NCI-H345 (cell line): ENCODE data around the gene RNF141.
A peak's percentile ranks its signal among the peaks of the same experiment; 100 is the strongest.

ENCODE experiments used
- DNase-seq: peaks from one replicate; lab custom pipeline; 2025; lab: John Stamatoyannopoulos, UW

RNF141 gene

DNA sequence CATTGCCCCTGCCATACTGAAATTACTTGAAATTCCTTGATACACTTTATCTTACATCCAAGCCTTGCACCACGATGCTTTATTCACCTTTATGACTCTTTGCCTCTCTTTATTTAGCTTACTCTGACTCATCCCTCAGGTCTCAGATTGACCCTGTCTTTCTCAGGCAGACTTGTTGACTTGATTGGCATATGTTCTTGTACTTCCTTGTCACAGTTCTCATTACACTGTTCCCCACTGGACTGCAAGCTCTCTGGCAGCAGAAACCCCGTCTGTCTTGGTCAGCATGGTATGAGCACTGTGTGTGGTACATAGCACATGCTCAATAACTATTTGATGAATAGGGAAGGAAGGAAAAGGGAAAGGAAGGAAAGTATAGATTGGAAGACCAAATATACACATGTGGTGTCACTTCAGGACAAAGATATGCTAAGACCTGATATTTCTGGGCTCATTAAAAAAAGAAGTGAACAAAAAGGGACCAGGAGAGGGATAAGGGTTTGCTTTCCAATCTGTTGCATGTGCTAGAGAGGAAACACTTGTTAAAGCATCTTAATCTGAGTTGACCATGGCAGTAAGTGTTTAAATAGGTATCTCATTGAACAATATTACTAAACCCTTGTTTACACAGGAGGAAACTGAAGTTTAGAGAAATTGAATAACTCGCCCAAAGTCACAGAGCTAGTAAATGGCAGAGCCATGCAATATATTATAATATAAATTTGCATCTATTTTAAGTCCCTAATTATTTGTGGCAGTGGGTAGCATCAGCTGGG lies 20.2 kb upstream of the RNF141 start:
- no peak for DNase-seq

DNA sequence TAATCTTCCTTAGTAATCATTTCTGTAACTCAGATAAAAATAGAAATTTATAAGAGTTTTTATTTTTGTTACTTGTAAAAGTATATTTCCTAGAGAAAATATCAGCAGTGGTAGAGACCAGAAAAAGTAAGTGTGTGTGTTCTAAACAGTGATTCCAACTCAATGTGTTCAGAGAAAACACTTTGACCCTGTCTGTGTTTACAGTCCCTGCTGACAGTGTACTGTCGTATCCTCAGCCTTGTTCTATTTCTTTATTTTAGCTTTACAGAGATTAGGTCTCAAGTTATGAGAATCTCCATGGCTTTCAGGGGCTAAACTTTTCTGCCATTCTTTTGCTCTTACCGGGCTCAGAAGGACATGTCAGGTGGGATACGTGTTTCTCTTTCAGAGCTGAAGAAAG lies 17.3 kb upstream of the RNF141 start:
- DNase-seq = no peak

DNA sequence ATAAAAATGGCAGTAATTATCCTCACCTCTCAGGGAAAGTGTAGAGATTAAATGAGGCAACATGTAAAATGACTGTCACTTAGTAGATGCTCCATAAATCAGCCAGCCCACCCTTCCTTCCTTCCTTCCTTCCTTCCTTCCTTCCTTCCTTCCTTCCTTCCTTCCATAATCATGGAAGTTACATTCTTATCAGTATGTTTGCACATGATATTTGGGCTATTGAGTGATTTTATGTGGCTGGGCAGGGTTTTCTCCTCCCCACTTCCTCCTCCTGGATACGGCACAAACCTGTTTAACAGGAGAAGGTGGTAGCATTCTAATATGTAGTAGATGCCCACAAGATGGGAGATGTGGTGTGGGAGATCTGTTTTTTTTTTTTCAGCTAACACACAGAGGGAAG lies 15.6 kb upstream of the RNF141 start:
- no peak for DNase-seq

DNA sequence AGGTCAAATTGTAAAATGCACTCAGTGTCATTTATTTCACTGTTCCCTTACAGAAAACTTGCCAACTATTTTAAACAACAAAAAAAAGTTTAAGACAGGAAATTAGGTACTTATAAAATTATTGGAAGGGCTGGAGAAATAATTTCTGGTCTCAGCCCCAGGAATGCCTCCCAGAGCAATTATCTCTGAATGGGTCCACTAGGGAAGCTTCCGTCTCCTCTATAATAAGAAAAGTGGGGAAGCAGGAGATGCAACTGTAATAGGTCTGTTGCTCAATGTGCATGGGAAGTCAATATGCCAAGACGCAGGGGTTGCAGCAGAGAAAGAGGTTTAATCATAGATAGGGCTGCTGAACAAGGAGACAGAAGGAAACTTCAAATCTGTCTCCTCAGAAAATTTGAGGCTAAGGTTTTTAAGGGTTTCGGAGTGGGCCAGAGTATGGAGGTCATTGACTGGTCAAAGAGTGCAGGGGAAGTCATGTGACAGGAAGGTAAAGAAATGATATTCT lies 10.9 kb upstream of the RNF141 start:
- no peak for DNase-seq

DNA sequence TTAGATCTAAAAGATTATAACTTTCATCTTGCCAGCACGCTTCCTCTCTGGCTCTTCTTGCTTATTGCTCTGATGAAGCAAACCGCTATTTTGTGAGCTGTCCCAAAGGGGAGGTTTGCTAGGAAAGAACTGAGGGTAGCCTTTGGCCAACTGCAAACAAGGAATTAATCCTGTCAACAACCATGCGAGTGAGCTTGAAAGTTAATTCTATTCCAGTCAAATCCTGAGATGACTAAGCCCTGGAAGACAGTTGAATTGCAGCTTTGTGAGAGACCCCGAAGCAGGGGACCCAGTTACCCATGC lies 10.3 kb upstream of the RNF141 start:
- no peak for DNase-seq

DNA sequence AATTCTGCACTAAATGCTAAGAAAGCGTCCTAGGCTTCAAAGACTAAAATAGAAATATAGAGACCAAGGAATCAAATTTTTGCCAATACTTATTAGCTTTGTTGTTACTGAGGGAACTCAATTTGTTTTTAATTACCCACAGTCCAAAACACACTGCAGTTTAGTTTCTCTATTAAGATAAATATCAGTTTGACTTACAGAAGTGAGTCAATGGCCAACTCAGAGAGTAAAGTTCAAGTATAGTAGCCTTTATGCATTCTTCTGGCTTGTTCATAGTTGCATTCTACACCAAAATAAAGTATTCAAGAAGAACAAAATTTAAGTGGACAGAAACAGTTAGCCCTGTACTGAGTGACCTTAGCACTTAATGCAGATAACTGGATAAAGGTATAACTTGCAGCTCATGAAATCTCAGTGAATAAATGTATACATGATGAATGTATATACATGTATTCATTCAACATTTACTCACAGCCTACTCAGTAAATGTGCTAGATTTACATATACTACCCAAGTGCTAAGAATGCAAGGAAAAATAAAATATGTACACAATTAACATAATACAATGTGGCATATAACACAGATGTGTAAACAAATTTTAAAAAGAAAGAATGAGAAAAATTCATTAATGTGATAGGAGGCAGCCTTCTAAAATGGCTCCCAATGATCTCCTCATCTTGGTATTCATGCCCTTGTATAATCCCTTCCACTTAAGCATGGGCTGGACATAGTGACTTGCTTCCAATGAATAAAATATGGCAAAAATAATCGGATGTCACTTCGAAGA lies 9.7 kb upstream of the RNF141 start:
- no peak for DNase-seq

DNA sequence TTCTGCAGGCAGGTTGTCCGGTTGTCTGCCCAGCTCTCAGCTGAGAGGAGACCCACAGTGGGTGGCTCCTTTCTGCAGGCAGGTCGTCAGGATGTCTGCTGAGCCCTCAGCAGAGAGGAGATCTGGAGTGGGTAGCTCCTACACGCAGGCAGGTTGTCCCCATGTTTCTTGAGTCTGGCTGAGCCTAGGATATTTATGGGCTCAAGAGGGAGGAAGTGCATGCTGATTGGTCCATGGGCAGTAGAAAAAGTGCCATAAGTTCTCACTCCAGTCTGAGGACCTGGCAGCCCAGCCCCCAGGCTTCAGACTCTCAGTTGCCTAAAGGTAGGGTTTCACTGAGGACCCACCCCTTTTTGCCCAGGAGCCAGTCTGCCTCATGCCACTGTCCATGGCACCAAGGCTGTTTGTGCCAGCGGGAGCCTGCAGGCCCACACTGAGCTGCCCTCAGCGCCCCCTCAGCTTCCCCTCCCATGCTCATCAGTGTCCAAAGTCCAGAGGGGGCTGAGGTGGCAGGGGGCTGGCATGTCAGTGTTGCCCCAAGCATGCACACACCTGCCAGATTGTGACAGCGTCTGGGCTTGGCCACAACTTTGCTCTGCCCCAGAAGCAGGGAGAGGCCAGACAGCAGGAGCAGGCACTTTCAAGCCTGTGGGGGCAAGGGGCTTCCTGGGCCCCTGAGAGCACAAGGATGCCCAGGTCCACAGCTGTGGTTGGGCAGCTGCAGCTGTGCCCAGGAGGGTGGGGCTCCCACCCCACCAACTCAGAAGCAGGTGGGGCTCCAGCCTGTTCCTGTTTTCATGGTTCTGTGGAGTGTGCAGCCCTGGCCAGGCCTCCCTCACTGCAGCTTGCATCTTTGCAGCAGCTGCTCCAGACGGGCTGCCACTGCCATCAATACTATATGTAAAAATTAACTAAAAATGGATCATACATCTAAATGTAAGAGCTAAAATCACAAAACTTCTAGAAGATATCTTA lies 3.8 kb upstream of the RNF141 start:
- DNase-seq = no peak

DNA sequence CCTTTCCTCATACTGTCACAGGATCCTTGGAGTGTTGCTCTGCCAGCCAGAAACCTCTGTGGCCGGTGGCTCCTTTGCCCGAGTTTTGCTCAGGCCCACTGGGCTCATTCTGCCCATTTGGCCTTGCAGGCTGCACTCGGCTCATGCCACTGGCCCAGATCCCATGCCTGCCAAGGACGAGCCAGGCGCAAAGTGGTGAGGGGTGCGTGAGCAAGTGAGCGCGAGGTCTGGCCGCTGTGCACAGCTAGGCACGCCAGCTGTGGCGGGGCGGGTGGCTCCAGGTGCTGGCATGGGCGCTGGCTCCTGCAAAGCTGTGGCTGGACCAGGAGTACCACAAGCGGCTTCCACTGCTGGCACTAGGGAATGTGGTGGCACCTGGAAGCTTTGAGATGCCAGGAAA lies 2.8 kb upstream of the RNF141 start:
- DNase-seq = no peak

DNA sequence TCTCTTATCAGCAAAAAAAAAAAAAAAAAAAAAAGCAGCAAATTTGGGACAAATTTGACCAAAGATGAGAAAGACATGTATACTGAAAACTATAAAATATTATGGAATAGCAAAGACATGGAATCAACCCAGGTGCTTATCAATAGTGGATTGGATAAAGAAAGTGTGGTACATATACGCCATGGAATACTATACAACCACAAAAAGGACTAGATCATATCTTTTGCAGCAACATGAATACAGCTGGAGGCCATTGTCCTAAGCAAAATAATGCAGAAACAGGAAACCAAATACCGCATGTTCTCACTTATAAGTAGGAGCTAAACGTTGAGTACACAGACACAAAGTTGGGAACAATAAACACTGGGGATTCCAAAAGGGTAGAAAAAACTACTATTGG lies 1.8 kb upstream of the RNF141 start:
- DNase-seq = no peak

DNA sequence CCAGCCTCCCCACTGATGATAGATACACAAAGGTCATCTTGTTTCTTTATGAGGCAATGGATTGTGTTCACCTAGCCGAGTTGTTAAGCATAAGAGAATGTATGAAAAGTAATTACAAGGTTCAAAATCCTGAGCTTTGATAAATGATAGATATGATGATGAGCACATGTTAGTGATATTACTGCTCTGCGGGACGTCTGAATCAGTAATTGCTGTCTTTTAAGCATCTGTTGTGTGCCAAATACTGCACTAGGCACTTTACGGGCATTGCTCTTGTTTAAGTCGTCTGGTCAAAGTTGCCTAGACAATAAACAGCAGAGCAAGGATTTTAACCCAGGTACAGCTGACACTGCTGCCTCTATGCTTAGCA lies 559 bp upstream of the RNF141 start:
- DNase-seq = no peak

DNA sequence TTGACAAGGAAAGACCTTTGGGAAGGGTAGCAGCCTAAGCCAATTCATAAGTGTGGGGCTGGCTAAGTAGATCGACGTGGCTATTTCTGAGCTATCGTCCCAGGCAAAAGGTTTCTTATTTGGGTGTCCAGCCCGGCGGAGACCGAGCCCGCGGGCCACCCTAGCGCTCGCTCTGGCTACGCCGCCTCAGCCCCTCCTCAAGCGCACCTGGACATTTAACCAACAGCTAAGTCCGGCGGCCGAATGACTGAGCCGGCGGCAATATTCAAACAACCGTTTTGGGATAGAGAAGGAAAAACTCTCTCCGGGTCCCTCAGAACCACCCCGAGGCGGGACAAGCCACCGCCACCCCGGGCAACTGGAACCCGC lies 457 bp downstream of the RNF141 start:
- DNase-seq = peak; percentile 61

DNA sequence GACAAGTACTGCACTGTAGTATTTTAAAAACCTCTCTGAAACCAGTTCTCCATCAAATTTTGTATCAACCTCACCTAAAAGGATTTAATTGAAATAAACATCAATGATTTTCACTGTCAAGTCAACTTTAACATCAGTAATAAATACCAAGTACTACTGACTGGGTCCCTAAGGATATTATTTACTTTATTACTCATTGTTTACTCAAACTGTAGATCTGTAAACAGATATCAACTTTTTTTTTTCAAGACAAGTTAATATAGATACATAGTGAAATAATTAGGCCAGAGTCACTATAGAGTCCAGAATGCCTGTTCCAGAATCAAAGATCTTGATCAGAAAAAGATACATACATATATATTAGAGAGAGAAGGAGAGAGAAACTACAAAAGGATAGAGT lies 1.6 kb downstream of the RNF141 start:
- DNase-seq = no peak

DNA sequence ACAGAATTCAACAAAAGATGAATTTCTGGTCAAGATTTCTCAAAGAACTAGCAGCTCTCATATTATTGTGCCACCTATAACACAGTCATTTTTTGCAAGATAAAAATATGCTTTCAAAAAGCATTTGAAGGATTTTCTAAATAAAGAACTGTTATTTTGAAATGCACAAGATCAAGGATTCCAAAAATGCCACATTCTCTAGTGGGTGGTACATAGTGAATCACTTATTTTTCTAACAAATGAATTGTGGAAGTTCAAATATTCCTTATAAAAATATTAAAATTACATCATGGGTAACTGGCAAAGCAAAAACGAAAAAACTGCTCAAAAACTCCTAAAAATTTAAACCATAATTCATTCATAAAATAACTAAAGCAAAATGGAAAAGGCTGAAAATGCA lies 2.1 kb downstream of the RNF141 start:
- no peak for DNase-seq

DNA sequence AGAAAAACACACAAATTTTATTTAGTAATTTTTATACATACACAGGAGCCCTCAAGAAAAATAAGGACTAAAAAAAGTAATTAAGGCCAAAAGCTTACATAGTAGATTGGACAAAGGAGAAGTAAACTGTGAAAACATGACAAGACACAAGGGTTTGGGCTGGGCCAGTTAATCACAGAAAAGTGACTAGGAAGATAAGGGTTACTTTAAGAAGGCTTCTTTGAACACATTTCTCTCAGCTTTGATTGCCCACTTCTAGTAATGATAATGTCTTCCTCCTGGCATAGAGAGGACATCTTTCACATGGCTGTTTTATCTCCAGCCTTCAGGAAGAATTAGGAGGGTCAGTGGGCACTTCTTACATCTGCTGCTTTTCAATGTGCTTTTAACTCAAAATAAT lies 3.4 kb downstream of the RNF141 start:
- no peak for DNase-seq

DNA sequence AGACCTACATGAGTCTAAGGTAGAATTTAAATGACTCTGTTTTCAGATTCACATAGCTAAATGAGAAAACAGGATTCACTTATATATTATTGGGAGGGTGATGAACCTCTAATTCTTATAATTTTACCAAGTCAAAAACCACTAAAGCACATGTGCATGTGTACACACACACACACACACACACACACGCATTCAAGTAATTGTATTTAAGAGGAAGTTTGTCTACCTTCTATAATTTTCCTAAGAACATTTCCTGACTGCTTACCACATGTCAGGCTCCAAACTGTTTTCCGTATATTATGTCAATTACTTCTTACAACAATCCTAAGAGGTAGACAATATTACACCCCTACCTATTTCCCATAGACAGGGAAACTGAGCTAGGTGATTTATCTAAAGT lies 6.7 kb downstream of the RNF141 start:
- no peak for DNase-seq

DNA sequence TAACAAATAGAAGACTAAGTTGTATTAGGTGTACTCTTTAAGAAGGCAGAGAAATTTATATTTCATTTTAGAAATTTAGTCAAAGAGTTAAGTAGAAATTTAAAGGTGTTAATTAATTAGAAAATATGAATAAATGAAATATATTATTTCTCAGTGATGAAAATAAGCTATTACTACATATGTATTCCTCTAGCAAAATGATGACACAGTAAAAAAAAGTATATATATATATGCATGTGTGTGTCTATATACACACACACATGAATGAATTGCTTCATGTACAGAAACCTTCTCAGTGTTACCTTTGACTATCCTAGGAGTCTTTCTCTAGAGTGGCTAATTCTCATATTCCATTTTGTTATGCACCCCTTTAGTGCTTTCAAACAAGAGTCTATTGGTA lies 7.7 kb downstream of the RNF141 start:
- no peak for DNase-seq

DNA sequence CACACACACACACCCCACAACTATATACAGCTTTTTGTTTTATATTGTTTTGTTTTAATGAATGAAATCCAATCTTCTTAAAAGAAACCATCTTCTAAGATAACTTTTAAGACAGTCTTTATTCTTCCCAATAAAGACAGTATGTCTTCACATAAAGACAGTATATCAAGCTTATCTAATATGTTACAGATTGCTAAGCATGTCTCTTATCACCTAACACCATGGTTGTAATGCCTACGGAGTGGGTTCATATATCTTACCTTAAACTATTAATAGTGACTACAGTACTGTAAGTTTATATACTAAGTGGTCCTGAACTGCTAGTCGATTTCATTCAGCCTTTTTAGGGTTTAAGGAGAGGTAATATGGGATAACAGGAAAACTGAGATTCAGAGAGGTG lies 8.5 kb downstream of the RNF141 start:
- no peak for DNase-seq

DNA sequence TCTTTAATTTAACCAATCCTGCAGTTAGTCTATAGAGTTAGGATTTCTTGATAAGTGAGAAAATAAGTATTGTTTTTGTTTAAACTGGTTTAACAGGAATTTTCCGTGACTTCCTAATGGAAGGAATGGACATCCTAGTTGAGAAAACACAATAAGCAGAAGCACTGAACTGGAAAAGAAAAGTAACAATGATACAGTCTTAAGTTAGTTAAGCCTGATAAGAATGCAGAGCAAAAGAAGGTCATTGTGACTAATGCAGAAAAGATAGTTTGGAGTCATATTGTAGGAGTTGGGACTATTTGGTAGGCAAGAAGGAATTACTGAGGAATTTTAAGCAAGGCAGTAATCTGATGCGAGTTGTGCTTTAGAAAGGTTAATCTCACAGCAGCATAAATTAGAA lies 11.7 kb downstream of the RNF141 start:
- no peak for DNase-seq

DNA sequence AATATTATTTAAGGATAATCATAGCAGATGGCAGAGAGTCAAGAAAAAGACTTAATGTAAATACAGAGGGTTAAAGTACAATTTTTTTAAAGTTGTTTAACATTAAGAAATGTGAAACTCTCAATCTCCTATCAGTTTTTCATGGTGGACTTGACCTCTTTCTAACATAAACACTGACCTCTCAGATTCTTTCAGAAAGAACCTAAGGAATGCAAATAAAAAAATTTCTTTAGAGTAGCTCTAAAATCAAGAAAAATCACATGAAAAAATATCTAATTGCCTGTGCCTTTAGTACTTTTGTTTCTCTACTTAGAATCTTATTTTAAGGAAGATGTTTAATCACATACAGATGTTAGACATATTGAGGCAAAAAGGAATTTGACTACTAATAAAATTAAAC lies 12.9 kb downstream of the RNF141 start:
- DNase-seq = no peak

DNA sequence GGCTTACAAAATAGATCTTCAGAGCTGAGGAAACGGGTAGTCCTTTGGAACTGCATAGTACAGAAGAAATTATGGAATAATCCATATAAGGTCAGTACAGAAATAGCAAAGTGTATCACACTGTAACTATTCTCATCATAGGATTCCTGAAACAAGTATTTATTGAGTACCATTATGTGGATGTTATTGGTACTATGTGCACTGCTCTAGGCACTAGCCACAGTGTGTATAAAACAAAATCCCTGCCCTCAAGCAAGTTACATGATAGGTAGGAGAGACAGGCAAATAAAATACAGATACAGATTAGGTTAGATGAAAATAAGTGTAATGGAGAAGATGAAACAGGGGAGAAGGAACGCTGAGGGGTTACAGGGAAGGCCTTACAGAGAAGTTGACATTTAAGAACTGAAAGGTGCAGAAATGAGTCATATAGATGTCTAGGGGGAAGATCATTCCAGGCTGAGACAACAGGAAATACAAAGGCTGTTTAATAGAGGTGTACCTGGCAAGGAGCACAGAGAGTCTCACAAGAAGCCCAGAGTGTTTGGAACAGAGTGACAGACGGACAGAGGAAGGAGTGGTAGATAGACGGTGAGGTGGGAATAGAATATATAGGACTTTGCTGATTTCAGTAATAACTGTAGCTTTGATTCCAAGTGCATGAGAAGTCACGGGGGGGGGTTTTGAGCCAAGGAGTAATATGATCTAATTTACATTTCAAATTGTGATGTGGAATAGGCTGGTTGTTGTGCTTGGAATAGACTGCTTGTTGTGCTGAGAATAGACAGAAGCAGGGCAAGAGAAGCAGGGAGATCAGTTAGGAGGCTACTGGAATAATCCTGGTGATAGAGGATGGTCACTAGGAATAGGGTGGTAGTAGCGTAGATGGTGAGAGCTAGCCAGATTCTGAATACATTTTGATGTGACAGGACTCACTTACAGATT lies 13.7 kb downstream of the RNF141 start:
- DNase-seq = no peak

DNA sequence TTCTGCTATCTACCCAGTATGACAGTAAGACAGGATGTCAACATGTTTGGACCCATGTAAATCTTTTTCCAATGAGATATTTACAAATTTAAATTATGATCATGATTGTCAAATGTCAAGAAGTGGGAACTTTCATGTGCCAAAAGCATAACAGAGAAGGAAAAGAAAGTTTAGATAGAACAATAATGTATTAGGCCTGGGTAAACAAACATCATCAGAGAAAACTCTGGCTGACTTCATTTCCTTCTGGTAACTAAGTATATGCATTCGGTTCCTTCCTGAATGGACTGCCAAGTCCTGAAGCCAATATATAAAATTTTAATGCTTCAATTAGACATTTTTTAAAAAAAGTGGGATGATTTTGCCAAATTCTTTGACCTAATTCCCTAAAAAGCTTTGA lies 16.5 kb downstream of the RNF141 start:
- DNase-seq = no peak

DNA sequence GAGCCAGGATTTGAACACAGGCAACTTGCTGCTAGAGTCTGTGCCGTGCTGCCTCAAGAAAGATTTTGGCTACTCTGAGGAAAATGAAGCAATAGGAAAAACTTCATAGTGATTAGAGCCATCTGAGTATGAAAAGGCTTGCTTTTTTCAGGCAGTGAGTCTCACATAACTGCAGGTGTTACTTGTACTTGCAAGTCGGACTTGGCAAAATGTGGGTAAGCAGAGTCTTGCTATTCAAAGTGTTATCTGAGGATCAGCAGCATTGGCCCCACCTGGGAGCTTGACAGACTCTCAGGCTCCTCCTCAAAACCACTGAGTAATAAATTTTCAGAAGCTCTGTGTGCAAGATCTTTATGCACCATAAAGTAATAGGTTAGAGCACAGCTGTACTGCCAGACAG lies 18.1 kb downstream of the RNF141 start:
- no peak for DNase-seq
